DMS 273 (cell line): ENCODE results near the gene XBP1.
A peak's percentile ranks its signal among the peaks of the same experiment; 100 is the strongest.
"Not testable (repeated sequence)": the region's sequence is repeated elsewhere in the genome, so short reads cannot be mapped to it uniquely, and the experiment has no call there.

ENCODE experiments used
- DNase-seq: peaks from one replicate; lab custom pipeline; 2025; ENCODE audit not compliant: unreplicated experiment; lab: John Stamatoyannopoulos, UW

Gene XBP1

DNA sequence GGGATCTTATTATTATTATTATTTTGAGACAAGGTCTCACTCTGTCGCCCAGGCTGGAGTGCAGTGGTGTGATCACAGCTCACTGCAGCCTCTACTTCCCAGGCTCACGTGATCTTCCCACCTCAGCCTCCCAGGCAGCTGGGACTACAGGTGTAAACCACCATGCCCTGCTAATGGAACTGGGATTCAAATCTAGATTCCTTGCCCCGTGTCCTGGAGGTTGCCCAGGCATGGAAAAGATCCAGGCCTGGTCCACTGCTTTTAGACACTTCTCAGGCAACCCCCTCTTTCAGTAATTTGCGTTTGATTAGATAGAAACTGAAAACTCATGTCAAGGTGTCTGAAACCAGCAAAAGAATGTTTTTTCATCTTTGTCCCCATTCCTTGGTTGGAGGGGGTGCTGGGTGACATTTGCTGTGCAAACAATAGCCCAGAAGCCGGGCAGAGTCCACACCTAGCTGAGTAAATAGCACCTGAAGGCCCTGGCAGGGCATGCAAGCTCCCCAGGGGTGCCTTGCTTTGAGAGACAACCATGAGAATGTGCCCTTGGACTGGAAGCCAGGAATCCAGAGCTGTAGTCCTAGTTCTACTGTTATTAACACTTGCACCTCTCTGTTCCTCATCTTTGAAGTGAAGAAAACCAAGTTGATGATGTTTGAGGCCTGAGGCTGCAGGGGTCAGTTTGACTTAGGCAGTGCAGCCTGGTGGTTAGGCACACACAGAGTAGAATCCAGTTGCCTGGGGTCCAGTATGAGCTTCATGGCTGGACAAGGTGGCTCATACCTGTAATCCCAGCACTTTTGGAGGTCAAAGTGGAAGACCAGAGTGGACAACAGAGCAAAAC lies 19.1 kb upstream of the XBP1 start:
- no peak for DNase-seq

DNA sequence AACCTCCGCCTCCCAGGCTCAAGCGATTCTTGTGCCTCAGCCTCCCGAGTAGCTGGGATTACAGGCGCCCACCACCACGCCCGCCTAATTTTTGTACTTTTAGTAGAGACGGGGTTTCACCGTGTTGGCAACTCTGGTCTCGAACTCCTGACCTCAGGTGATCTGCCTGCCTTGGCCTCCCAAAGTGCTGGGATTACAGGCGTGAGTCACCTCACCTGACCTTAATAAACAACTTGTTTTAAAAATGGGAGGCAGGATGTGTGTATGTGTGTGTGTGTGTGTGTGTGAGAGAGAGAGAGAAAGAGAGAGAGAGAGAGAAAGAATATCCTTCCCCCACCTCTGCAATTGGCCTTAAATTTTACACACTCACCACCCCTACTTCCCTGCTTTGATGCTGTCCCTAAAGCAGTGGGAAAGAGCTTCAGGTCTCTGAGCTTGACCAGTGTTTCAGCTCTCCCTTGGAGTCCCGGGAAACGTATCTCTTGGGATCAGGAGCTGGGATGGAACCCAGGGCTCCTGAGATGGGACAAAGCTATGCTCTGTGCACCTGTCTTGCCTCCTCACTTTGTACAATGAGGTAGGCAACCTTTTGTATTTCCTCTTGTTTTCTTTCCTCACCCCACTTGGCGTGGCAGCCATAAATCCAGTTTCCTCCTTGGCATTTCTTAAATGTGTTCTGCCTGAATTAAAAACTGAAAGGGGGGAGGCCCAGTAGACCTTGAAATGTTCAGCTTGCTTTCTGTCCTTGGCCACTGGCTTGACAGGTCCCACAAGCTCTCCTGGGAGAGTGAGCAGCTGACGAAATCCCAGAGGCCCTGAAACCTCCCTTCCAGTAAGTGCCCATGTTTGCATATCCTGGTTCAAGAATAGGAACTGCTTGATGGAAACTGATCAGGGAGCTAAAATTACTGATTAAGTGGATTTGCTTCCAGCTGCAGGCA lies 17.8 kb upstream of the XBP1 start:
- DNase-seq = no peak

DNA sequence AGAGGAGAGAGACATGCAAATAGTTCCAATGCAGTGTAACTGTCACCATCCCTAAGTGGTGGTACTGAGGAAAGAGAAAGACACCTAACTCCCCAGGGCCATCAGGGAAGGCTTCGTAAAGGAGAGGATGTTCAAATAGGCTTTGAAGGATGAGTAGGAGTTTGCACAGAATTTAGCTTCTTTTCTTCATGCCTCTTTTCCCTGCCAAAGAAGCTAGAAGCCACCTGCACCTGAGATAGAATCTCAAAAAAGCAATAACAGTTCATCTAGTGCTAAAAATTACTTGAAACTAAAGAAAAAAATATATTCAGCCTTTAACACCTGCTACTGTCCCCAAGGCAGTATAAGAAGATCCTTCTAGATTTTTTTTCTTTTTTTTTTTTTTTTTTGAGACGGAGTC lies 16.7 kb upstream of the XBP1 start:
- DNase-seq = no peak

DNA sequence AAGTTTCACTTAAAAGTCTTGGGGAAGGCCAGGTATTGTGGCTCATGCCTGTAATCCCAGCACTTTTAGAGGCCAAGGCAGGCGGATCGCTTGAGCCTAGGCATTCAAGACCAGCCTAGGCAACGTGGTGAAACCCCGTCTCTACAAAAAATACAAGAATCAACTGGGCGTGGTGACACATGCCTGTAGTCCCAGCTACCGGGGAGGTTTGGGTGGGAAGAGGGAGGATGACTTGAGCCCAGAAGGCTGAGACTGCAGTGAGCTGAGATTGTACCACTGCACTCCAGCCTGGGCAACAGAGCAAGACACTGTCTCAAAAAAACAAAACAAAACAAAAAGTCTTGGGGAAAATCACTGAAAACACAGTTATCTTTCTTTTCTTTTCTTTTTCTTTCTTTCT lies 15.4 kb upstream of the XBP1 start:
- DNase-seq = no peak

DNA sequence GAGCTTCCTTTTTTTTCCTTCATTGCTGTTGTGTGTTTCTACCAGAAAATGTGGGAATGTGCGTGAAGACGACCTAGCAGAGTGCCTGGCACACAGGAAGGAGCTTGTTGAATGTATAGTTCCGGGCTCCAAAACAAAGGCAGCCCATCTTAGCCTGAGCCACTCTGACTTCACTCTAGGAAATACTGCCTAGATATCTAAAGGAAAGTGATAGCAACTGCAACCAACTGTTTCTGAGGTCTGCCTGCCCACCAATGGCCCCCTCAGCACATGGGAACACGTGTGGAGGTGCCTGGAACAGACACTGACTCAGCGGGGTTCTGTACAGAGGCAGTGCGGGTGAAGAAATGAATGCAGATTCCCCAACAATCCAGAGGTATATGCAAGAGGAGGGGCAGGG lies 14.7 kb upstream of the XBP1 start:
- DNase-seq = no peak

DNA sequence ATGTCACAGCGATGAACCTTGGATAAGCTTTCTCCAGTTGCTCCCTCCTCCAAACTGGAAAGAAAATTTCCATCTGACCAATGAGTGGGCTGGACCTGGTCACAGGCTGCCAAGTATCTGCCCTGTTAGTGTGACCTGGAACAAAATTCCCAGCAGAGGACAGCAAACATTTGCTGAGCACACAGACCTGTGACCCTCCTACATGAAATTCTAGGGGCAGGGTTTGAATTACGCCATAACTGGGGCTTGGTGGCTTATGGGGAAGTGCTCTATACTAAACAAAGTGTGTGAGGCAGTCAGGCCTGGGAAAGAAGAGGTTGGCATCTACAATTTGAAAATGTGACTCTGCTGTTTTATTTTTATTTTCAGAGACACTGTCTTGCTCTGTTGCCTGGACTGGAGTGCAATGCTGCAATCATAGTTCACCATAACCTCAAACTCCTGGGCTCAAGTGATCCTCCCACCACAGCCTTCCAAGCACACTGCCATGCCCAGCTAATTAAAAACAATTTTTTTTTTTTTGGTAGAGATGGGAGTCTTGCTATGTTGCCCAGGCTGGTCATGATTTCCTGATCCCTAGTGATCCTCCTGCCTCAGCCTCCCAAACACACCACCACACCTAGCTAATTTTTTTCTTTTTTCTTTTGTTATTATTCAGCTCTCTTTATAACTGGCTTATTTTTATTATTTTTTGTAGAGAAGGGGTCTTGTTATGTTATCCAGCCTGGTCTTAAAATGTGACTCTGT lies 13.6 kb upstream of the XBP1 start:
- DNase-seq = no peak

DNA sequence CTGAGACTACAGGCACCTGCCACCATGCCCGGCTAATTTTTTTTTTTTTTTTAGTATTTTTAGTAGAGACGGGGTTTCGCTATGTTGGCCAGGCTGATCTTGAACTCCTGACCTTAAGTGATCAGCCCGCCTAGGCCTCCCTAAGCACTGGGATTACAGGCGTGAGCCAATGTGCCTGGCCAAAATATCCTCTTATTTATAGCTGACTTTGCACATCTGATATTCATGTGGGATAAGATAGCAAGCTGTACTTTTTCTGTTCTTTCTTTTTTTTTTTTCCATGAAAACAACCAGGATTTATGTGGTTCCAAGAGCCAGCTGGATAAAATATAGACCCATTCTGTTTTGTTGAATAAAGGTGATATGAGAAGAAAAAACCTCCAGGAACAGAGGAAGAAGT lies 12.1 kb upstream of the XBP1 start:
- no peak for DNase-seq

DNA sequence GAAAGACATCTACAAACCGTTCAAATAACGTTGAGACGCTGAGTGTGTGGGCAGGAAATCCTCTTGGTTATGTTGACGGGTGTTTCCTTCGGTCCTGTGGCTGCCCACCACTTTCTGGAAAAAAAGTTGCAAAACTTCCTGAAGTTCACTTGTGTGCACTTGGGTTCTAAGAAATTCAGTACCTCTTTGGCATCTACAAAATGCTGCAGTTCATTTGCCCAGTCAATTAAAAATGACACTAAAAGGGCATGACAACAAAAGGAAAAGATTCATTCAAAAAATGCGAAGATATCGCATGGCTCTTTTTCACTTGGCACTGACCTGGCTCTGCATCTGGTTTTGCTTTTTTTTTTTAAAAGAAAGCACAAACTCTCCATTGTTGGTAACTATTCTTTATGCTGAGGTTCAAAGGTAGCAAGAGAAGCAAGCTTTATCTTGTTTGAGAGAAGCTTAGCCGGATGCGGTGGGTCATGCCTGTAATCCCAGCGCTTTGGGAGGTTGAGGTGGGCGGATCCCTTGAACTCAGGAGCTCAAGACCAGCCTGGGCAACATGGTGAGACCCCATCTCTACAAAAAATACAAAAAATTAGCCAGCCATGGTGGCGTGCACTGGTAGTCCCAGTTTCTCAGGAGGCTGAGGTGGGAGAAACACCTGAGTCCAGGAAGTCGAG lies 10.6 kb upstream of the XBP1 start:
- DNase-seq = no peak

DNA sequence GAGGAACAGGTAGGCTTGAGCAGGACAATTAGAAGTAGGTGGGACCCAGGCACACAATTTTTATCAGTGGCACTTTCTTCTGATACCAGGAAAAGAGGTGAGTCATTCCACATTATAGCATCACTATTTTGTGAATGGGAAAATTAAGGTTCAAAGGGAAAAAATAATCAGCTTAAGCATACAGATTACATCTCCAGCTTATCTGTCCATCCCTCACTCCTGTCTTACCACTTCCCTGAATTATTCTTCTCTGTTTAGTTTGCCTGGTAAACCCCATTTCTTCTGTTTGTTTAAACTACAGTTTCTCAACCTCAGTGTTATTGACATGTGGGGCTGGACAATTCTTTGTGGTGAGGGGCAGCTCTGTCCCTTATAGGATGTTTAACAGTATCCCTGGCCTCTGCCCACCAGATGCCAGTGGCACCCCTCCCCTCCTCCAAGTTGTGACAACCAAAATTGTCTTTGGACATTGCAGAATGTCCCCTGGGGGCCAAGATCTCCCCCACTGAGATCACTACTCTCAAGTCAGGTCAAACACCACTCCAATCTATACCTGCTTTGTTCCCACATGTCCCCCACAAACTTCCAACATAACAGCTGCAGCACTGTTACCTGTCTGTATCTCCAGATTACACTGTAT lies 8.5 kb upstream of the XBP1 start:
- no peak for DNase-seq

DNA sequence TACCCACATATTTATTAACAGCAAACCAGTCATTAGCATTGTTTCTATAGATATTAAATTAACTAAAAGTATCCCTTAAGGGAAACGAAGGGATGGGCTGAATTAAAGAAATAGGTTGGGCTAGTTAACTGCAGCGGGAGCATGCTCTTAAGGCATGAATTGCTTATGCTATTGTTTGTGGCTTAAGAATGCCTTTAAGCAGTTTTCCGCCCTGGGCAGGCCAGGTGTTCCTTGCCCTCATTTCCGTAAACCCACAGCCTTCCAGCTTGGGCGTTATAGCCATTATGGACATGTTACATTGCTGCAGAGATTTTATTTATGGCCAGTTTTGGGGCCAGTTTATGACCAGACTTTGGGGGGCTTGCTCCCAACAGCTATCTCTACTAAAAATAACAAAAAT lies 5.1 kb upstream of the XBP1 start:
- DNase-seq = not testable (repeated sequence)

DNA sequence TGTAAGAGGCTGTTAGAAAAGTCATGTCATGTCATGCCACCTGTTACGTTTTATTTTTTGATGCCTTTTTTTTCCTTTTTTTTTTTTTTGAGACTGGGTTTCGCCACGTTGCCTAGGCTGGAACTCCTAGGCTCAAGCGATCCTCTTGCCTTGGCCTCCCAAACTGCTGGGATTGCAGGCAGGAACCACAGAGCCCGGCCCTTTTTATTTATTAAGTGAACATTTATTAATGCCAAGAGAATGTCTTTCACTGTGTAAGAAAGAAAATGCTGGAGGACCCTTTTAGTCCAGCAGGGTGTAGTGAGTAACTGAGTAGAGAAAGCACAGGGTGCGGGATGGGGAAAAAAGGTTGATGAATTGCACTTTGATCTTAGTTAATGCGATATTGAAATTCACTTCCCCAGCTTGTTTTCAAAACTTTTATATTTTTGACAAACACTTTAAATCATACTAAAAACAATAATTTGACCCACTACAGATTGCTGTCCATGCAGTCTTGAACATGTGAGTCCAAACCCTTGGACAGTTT lies 2.3 kb upstream of the XBP1 start:
- DNase-seq = peak; percentile 27

DNA sequence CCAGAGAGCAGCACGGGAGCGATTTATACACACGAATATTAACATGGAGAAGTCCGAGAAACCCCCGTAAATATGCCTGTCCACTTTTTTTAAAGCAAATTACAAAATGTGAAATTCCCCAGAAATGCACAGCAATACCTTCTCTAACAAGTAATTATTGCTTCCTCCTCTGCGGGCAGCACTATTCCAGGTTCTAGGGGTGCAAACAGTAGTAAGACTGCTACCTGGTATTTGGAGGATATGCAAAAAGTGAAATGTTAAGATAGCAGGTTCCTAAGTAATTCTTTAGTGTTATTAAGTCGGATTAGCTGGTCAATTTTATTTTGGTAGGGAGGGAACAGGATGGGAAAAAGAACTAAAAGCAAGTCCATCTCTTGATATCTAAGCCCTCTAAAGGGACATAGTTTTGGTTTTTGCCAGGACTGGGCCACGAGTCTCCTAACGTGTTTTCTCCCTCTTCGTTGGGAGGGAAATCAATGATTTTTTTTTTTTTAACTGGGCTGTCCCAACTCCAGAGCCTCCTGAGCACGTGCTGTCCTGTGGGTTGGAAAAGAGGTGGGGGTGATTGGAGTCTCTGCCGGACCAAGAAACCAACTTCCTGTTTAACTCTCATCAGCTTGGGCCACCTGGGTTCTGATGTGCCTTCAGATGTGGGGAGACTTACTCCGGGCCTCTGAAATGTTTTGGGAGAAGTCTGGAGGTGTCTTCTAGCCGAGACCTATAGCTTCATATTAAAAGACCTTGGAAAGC lies 1.7 kb upstream of the XBP1 start:
- peak; percentile 19 for DNase-seq

DNA sequence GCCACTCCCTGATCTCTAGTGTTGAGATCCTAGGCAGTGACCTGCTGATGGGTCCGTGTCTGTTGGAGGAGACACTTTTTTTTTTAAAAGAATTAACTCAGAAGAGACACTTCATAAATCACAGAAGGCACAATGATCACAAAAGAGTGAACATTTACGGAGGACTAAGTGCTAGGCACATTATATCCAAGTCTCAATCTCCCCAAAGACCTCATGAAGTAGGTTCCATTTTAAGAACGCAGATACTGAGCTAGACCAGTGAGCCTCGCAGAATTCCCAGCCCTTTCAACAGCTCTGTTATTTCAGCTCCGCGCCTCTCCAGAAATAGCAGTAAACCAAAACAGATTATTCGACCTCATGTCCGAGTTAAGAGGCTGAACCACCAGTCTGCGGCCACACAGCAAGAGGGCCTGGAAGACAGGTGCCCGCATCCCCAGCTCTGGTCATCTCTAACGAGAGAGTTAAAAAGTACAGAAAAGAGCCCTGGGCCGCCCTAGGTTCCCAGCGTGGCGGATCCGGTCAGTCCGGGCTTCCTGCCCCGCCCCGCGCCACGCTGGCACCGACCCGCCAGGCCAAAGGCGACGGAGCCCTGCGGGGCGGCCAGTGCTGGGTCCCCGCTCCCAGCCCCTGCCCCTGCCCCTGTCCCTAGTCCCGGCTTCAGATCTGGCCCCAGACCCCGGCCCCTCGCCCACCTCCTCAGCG lies 612 bp downstream of the XBP1 start:
- DNase-seq = peak; percentile 55

DNA sequence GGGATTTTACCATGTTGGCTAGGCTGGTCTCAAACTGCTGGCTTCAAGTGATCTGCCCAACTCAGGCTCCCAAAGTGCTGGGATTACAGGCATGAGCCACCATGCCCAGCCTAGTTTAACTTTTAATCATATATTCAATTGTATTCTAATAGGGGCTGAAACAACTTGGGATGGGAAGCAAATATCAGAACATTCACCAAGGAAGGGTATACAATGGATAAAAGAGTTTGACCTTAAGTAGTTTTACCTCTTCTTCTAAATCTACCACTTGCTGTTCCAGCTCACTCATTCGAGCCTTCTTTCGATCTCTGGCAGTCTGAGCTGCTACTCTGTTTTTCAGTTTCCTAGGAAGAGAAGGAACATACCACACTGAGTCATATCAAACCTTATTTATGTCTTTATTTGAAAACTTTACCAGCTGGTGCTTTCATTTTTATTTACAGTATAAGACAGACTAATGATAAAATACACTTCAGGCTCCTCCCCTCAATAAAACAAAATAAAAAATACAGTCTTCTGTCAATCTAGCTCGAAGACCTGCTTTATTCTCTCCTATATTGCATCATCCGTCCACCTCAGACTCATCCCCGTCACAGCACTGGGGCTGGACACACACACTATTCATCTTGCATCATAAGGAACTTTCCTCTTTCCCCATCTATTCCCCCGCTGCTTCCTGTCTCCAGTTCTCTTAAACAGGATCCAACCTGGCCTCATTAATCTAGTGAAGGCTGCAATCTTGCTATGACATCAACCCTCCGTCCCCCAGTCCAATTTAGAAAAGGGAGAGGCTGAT lies 1.4 kb downstream of the XBP1 start:
- DNase-seq = peak; percentile 62

DNA sequence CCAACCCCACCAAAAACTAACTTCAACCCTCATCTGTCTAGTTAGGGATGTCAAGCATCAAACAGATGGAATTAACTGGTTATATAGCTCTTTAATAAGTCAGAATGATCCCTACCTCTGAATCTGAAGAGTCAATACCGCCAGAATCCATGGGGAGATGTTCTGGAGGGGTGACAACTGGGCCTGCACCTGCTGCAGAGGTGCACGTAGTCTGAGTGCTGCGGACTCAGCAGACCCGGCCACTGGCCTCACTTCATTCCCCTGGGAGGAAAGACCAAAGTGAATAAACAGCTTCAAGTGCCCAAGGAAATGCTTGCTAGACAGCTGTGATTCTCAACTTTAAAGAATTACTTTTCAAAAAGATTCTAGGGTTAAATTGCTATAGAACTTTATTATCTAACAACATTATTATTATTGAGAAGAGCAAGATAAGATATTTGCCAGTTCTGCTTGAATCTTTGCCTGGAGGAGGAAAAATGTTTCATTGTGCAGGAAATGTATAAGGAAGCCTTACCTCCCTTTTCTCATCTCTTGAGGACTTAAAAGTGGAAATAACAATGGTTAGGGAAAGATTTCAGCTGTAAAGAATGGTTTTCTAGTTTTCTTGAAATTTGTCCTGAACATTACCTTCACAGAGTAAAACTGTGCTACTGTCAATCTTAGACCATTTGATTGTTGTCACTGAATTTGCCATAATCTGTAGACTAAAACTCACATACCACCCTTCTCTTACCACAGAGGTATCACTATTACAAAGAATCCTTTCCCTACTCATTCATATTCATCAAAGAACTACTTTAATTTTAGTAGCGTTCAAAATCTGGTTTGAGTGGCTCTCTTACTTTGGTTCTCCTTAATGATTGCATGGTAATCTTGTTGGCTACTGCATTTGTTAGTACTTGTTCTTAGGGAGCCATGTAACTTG lies 4.2 kb downstream of the XBP1 start:
- DNase-seq = no peak

DNA sequence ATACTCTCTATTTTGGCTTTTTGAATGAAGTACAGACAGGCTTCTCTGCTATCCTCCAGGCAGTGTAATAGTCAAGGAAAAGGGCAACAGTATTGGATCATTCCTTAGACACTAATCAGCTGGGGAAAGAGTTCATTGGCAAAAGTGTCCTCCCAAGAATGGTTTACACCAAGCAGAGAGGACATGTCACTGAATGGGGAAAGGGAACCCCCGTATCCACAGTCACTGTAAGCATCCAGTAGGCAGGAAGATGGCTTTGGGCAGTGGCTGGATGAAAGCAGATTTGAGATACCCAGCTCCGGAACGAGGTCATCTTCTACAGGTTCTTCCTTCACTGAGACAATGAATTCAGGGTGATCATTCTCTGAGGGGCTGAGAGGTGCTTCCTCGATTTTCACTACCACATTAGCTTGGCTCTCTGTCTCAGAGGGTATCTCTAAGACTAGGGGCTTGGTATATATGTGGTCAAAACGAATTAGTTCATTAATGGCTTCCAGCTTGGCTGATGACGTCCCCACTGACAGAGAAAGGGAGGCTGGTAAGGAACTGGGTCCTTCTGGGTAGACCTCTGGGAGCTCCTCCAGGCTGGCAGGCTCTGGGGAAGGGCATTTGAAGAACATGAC lies 5.2 kb downstream of the XBP1 start:
- no peak for DNase-seq
